NCI-H1048 (cell line): ENCODE measurements around the gene SLC25A28.

Experiments used
- DNase-seq: peaks from one replicate; lab custom pipeline; 2025; lab: John Stamatoyannopoulos, UW

SLC25A28 gene

GRCh38 chr10:99619851-99620710, at the start of gene SLC25A28:
Gene SLC25A28, minus strand, starts transcription at chr10:99620439. Its CDS starts 104 bp downstream, at chr10:99620335.
- DNase-seq, result no peak

- DNase-seq, result no peak
Observed at GRCh38 chr10:99667108-99667751, 47.0 kb upstream of the SLC25A28 start.

- DNase-seq, result no peak
Observed at GRCh38 chr10:99665304-99665703, 45.1 kb upstream of the SLC25A28 start.

- DNase-seq, result no peak
Observed at GRCh38 chr10:99661377-99661763, 41.1 kb upstream of the SLC25A28 start.

- DNase-seq, result no peak
Observed at GRCh38 chr10:99660662-99661376, 40.6 kb upstream of the SLC25A28 start.

GRCh38 chr10:99659868-99660366, 39.7 kb upstream of the SLC25A28 start:
- DNase-seq, result no peak

GRCh38 chr10:99659031-99659867, 39.0 kb upstream of the SLC25A28 start, which contains the start of gene ENTPD7:
Gene ENTPD7, plus strand, starts transcription at chr10:99659509. Its CDS starts 448 bp downstream, at chr10:99659957.
- peak; percentile 92 for DNase-seq

- DNase-seq, result no peak
Observed at GRCh38 chr10:99658622-99659030, 38.4 kb upstream of the SLC25A28 start.

GRCh38 chr10:99656199-99657064, 36.2 kb upstream of the SLC25A28 start:
- no peak for DNase-seq

- DNase-seq, result no peak
Observed at GRCh38 chr10:99654390-99655175, 34.3 kb upstream of the SLC25A28 start.

- no peak for DNase-seq
Observed at GRCh38 chr10:99652800-99653390, 32.7 kb upstream of the SLC25A28 start.

GRCh38 chr10:99648717-99649116, 28.5 kb upstream of the SLC25A28 start:
- no peak for DNase-seq

- no peak for DNase-seq
Observed at GRCh38 chr10:99647601-99648151, 27.4 kb upstream of the SLC25A28 start.

- no peak for DNase-seq
Observed at GRCh38 chr10:99633832-99634231, 13.6 kb upstream of the SLC25A28 start.

GRCh38 chr10:99631496-99631895, 11.3 kb upstream of the SLC25A28 start:
- DNase-seq, result no peak

- no peak for DNase-seq
Observed at GRCh38 chr10:99630991-99631390, 10.8 kb upstream of the SLC25A28 start.

GRCh38 chr10:99630433-99630832, 10.2 kb upstream of the SLC25A28 start:
- no peak for DNase-seq

- no peak for DNase-seq
Observed at GRCh38 chr10:99629625-99629978, 9.4 kb upstream of the SLC25A28 start.
